ENCODE results near the gene BACE1. TPM values are rescaled to one million over a fixed set of nuclear protein-coding genes. Genes with fewer than 3 reads are reported as not detected.

BACE1 gene
- total RNA-seq, result 1 to 10 TPM; 1.1 TPM

- peak; percentile 47 to 48 for ATAC-seq (replicated peaks in 1 of 2)
These were observed at the start of gene BACE1 for GRCh38 chr11:117316197-117316961. TSS of gene BACE1 (minus strand) at chr11:117316256. CDS start at chr11:117315795, 461 bp downstream.

GRCh38 chr11:117361432-117361831 lies 45.4 kb upstream of the BACE1 start:
- no peak for ATAC-seq (replicated peaks in 1 of 2)
- Mint-ChIP-seq H3K36me3 (ENCODE audit: insufficient read depth in 2 of 2) (peaks cover 4 to 13% of the 10 kb centered on the region in 2 donors), H3K9me3 (no peaks in the 10 kb centered on the region), H3K27me3 (ENCODE audit: low read depth) (no peaks in the 10 kb centered on the region), H3K4me1 (ENCODE audit: low read depth) (no peaks in the 10 kb centered on the region), H3K4me3 (no peak overlapping the region), H3K27ac (no peak overlapping the region)
- DNase-seq, result no peak

More at GRCh38 chr11:117316197-117316961, at the start of gene BACE1:
- DNase-seq, result peak in 1 of 2 donors; percentile 33
- peaks cover 13% of the 10 kb centered on the region for H3K4me1 Mint-ChIP-seq (ENCODE audit: low read depth)
- peaks cover 36% of the 10 kb centered on the region for H3K27me3 Mint-ChIP-seq (ENCODE audit: low read depth)
- peak within 1 kb of the TSS; percentile 81 to 82 for H3K4me3 Mint-ChIP-seq
- no peaks in the 10 kb centered on the region for H3K9me3 Mint-ChIP-seq
- no peak within 1 kb of the TSS for H3K27ac Mint-ChIP-seq
- no peaks in the 10 kb centered on the region for H3K36me3 Mint-ChIP-seq (ENCODE audit: insufficient read depth in 2 of 2)

GRCh38 chr11:117356126-117356890 lies 40.3 kb upstream of the BACE1 start:
- Mint-ChIP-seq H3K4me3 (no peak overlapping the region), H3K27ac (no peak overlapping the region), H3K9me3 (no peaks in the 10 kb centered on the region), H3K36me3 (ENCODE audit: insufficient read depth in 2 of 2) (peaks cover 5 to 7% of the 10 kb centered on the region in 2 donors), H3K4me1 (ENCODE audit: low read depth) (no peaks in the 10 kb centered on the region), H3K27me3 (ENCODE audit: low read depth) (no peaks in the 10 kb centered on the region)
- DNase-seq (no peak), ATAC-seq (replicated peaks in 1 of 2) (no peak)

GRCh38 chr11:117354550-117354949 lies 38.5 kb upstream of the BACE1 start:
- Mint-ChIP-seq H3K4me3 (no peak overlapping the region), H3K36me3 (ENCODE audit: insufficient read depth in 2 of 2) (peaks cover 4 to 7% of the 10 kb centered on the region in 2 donors), H3K27ac (no peak overlapping the region), H3K4me1 (ENCODE audit: low read depth) (no peaks in the 10 kb centered on the region), H3K9me3 (no peaks in the 10 kb centered on the region), H3K27me3 (ENCODE audit: low read depth) (no peaks in the 10 kb centered on the region)
- ATAC-seq (replicated peaks in 1 of 2) (no peak), DNase-seq (no peak)

- DNase-seq, result no peak
- no peaks in the 10 kb centered on the region for H3K27me3 Mint-ChIP-seq (ENCODE audit: low read depth)
- no peak overlapping the region for H3K27ac Mint-ChIP-seq
- peaks cover 0 to 9% of the 10 kb centered on the region in 2 donors for H3K36me3 Mint-ChIP-seq (ENCODE audit: insufficient read depth in 2 of 2)
- H3K4me3 Mint-ChIP-seq, result no peak overlapping the region
- no peak for ATAC-seq (replicated peaks in 1 of 2)
- no peaks in the 10 kb centered on the region for H3K4me1 Mint-ChIP-seq (ENCODE audit: low read depth)
- no peaks in the 10 kb centered on the region for H3K9me3 Mint-ChIP-seq
These were observed 29.0 kb upstream of the BACE1 start for GRCh38 chr11:117345039-117345438.

- no peaks in the 10 kb centered on the region for H3K27me3 Mint-ChIP-seq (ENCODE audit: low read depth)
- H3K27ac Mint-ChIP-seq, result no peak overlapping the region
- H3K4me3 Mint-ChIP-seq, result no peak overlapping the region
- H3K36me3 Mint-ChIP-seq (ENCODE audit: insufficient read depth in 2 of 2), result peaks cover 0 to 3% of the 10 kb centered on the region in 2 donors
- H3K9me3 Mint-ChIP-seq, result no peaks in the 10 kb centered on the region
- H3K4me1 Mint-ChIP-seq (ENCODE audit: low read depth), result no peaks in the 10 kb centered on the region
- no peak for ATAC-seq (replicated peaks in 1 of 2)
- DNase-seq, result no peak
These were observed 21.0 kb upstream of the BACE1 start for GRCh38 chr11:117337076-117337475.

- H3K27me3 Mint-ChIP-seq (ENCODE audit: low read depth), result no peaks in the 10 kb centered on the region
- no peak for ATAC-seq (replicated peaks in 1 of 2)
- H3K36me3 Mint-ChIP-seq (ENCODE audit: insufficient read depth in 2 of 2), result no peaks in the 10 kb centered on the region
- H3K4me3 Mint-ChIP-seq, result no peak overlapping the region
- DNase-seq, result no peak
- no peak overlapping the region for H3K27ac Mint-ChIP-seq
- H3K9me3 Mint-ChIP-seq, result no peaks in the 10 kb centered on the region
- H3K4me1 Mint-ChIP-seq (ENCODE audit: low read depth), result no peaks in the 10 kb centered on the region
These were observed 19.3 kb upstream of the BACE1 start for GRCh38 chr11:117335399-117335798.

- Mint-ChIP-seq H3K9me3 (no peaks in the 10 kb centered on the region), H3K4me1 (ENCODE audit: low read depth) (no peaks in the 10 kb centered on the region), H3K27me3 (ENCODE audit: low read depth) (no peaks in the 10 kb centered on the region), H3K27ac (no peak overlapping the region), H3K36me3 (ENCODE audit: insufficient read depth in 2 of 2) (no peaks in the 10 kb centered on the region), H3K4me3 (no peak overlapping the region)
- ATAC-seq (replicated peaks in 1 of 2) (no peak), DNase-seq (no peak)
These were observed 18.8 kb upstream of the BACE1 start for GRCh38 chr11:117334896-117335295.

GRCh38 chr11:117333917-117334316 lies 17.9 kb upstream of the BACE1 start:
- H3K4me1 Mint-ChIP-seq (ENCODE audit: low read depth), result no peaks in the 10 kb centered on the region
- H3K4me3 Mint-ChIP-seq, result no peak overlapping the region
- DNase-seq, result no peak
- no peaks in the 10 kb centered on the region for H3K27me3 Mint-ChIP-seq (ENCODE audit: low read depth)
- no peaks in the 10 kb centered on the region for H3K36me3 Mint-ChIP-seq (ENCODE audit: insufficient read depth in 2 of 2)
- no peak overlapping the region for H3K27ac Mint-ChIP-seq
- no peak for ATAC-seq (replicated peaks in 1 of 2)
- H3K9me3 Mint-ChIP-seq, result no peaks in the 10 kb centered on the region

GRCh38 chr11:117332843-117333242 lies 16.8 kb upstream of the BACE1 start:
- Mint-ChIP-seq H3K27ac (no peak overlapping the region), H3K27me3 (ENCODE audit: low read depth) (no peaks in the 10 kb centered on the region), H3K9me3 (no peaks in the 10 kb centered on the region), H3K4me1 (ENCODE audit: low read depth) (no peaks in the 10 kb centered on the region), H3K4me3 (no peak overlapping the region), H3K36me3 (ENCODE audit: insufficient read depth in 2 of 2) (no peaks in the 10 kb centered on the region)
- DNase-seq, result no peak
- ATAC-seq (replicated peaks in 1 of 2), result no peak

- no peaks in the 10 kb centered on the region for H3K4me1 Mint-ChIP-seq (ENCODE audit: low read depth)
- no peaks in the 10 kb centered on the region for H3K9me3 Mint-ChIP-seq
- no peaks in the 10 kb centered on the region for H3K27me3 Mint-ChIP-seq (ENCODE audit: low read depth)
- H3K36me3 Mint-ChIP-seq (ENCODE audit: insufficient read depth in 2 of 2), result no peaks in the 10 kb centered on the region
- ATAC-seq (replicated peaks in 1 of 2), result peak in 1 of 2 donors; percentile 5
- peak in 1 of 2 donors; percentile 19 for DNase-seq
- H3K27ac Mint-ChIP-seq, result no peak overlapping the region
- H3K4me3 Mint-ChIP-seq, result no peak overlapping the region
These were observed 12.4 kb upstream of the BACE1 start for GRCh38 chr11:117328375-117329010.

- peak within 1 kb of the TSS; percentile 59 for H3K27ac Mint-ChIP-seq
- peak within 1 kb of the TSS; percentile 62 to 79 for H3K4me3 Mint-ChIP-seq
These were observed 11.7 kb upstream of the BACE1 start, which contains the start of gene CEP164 for GRCh38 chr11:117327567-117328374. TSS of gene CEP164 (plus strand) at chr11:117327854. CDS start at chr11:117338587, 10,733 bp downstream.

More at GRCh38 chr11:117327567-117328374, 11.7 kb upstream of the BACE1 start, which contains the start of gene CEP164:
- Mint-ChIP-seq H3K4me1 (ENCODE audit: low read depth) (no peaks in the 10 kb centered on the region), H3K36me3 (ENCODE audit: insufficient read depth in 2 of 2) (no peaks in the 10 kb centered on the region), H3K27me3 (ENCODE audit: low read depth) (no peaks in the 10 kb centered on the region), H3K9me3 (no peaks in the 10 kb centered on the region)
- ATAC-seq (replicated peaks in 1 of 2), result peak; percentile 98
- DNase-seq, result peak; percentile 91 to 95

Data from activated T-cell treated with anti-CD3 and anti-CD28 coated beads, Interleukin-2, amount 50 U/mL, for 72 hours (primary cell).